Ishikawa (cell line): ENCODE measurements around the gene EYA2.
A peak's percentile ranks its signal among the peaks of the same experiment; 100 is the strongest.

ENCODE experiments used
- CEBPB ChIP-seq: IDR thresholded peaks from 2 replicates; pipeline ENCODE4 v1.6.1; 2012
- CREB1 ChIP-seq: IDR thresholded peaks from 2 replicates; pipeline ENCODE4 v1.6.1; 2012; ENCODE audit warnings: low read depth
- EGR1 ChIP-seq: IDR thresholded peaks from 2 replicates; pipeline ENCODE4 v1.6.1; 2012
- EP300 ChIP-seq: IDR thresholded peaks from 2 replicates; pipeline ENCODE4 v1.6.1; 2012; ENCODE audit warnings: borderline replicate concordance
- FOXM1 ChIP-seq: IDR thresholded peaks from 2 replicates; pipeline ENCODE4 v1.6.1; 2012; ENCODE audit warnings: low read depth, borderline replicate concordance
- MAX ChIP-seq: IDR thresholded peaks from 2 replicates; pipeline ENCODE4 v1.6.1; 2012
- NFIC ChIP-seq: IDR thresholded peaks from 2 replicates; pipeline ENCODE4 v1.6.1; 2012
- RAD21 ChIP-seq: IDR thresholded peaks from 2 replicates; pipeline ENCODE4 v1.6.1; 2012; ENCODE audit warnings: low read depth
- TAF1 ChIP-seq: IDR thresholded peaks from 2 replicates; pipeline ENCODE4 v1.6.1; 2012; ENCODE audit warnings: low read depth, mild to moderate bottlenecking
- TCF12 ChIP-seq: IDR thresholded peaks from 2 replicates; pipeline ENCODE4 v1.6.1; 2012; ENCODE audit warnings: low read depth
- TEAD4 ChIP-seq: IDR thresholded peaks from 2 replicates; pipeline ENCODE4 v1.6.1; 2012
- YY1 ChIP-seq: IDR thresholded peaks from 2 replicates; pipeline ENCODE4 v1.6.1; 2012; ENCODE audit warnings: low read depth
- ZBTB7A ChIP-seq: IDR thresholded peaks from 2 replicates; pipeline ENCODE4 v1.6.1; 2012; ENCODE audit warnings: low read depth
- TF ChIP-seq, protein P1 (sequence below): IDR thresholded peaks from 2 replicates; pipeline ENCODE4 v1.6.1; 2012
- TF ChIP-seq, protein P2 (sequence below): IDR thresholded peaks from 2 replicates; pipeline ENCODE4 v1.6.1; 2012; ENCODE audit warnings: low read depth, mild to moderate bottlenecking

EYA2 gene

DNA sequence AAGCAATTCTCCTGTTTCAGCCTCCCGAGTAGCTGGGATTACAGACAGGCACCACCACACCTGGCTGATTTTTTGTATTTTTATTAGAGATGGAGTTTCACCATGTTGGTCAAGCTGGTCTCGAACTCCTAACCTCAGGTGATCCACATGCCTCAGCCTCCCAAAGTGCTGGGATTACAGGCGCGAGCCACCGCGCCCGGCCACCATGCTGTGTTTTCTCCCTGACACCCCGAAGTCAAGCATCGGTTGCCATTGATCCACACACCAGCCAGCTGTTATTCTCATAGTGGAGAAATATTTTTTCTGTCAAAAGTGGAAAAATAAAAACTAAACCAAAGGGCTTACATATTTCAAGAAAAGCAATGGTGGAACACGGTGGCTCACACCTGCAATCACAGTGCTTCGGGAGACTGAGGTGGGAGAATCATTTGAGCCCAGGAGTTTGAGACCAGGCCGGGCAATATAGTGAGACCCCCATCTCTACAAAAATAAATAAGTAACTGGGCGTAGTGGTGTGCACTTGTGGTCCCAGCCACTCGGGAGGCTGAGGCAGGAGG lies 304.4 kb downstream of the EYA2 start:
- no peak for TF ChIP-seq TCF12
- TF ChIP-seq MAX: no peak
- TF ChIP-seq CEBPB: no peak
- TF ChIP-seq RAD21: no peak
- no peak for TF ChIP-seq CREB1
- TF ChIP-seq, protein P1, sequence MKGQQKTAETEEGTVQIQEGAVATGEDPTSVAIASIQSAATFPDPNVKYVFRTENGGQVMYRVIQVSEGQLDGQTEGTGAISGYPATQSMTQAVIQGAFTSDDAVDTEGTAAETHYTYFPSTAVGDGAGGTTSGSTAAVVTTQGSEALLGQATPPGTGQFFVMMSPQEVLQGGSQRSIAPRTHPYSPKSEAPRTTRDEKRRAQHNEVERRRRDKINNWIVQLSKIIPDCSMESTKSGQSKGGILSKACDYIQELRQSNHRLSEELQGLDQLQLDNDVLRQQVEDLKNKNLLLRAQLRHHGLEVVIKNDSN: no peak
- TF ChIP-seq ZBTB7A: no peak
- no peak for TF ChIP-seq YY1
- no peak for TF ChIP-seq NFIC
- no peak for TF ChIP-seq EGR1
- no peak for TF ChIP-seq FOXM1
- no peak for TF ChIP-seq TEAD4
- TF ChIP-seq, protein P2, sequence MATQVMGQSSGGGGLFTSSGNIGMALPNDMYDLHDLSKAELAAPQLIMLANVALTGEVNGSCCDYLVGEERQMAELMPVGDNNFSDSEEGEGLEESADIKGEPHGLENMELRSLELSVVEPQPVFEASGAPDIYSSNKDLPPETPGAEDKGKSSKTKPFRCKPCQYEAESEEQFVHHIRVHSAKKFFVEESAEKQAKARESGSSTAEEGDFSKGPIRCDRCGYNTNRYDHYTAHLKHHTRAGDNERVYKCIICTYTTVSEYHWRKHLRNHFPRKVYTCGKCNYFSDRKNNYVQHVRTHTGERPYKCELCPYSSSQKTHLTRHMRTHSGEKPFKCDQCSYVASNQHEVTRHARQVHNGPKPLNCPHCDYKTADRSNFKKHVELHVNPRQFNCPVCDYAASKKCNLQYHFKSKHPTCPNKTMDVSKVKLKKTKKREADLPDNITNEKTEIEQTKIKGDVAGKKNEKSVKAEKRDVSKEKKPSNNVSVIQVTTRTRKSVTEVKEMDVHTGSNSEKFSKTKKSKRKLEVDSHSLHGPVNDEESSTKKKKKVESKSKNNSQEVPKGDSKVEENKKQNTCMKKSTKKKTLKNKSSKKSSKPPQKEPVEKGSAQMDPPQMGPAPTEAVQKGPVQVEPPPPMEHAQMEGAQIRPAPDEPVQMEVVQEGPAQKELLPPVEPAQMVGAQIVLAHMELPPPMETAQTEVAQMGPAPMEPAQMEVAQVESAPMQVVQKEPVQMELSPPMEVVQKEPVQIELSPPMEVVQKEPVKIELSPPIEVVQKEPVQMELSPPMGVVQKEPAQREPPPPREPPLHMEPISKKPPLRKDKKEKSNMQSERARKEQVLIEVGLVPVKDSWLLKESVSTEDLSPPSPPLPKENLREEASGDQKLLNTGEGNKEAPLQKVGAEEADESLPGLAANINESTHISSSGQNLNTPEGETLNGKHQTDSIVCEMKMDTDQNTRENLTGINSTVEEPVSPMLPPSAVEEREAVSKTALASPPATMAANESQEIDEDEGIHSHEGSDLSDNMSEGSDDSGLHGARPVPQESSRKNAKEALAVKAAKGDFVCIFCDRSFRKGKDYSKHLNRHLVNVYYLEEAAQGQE: no peak
- TF ChIP-seq EP300: no peak
- no peak for TF ChIP-seq TAF1

DNA sequence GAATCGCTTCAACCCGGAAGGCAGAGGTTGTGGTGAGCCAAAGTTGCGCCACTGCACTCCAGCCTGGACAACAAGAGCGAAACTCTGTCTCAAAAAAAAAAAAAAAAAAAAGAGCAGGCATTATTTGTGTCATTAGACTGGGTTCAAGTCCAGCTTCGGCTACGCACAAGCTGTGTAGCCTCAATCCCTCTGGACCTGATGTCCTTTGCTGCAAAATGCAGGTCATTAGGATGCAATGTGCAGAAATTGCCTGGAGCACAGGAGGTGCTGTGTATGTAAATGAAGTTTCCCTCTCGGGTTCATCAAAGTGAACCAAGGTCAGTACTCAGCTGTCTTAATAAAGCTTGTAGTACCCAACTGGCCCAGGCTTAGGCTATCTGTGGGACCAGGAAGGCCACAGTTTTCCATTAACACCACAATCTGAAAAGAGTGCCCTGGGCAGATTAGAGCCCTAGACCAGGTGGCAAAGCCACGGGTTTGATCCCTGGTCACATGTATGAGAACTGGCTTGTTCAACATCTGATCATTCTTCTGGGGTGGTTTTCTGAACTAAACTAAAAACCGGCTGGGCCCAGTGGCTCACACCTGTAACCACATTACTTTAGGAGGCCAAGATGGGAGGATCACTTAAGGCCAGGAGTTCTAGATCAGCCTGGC lies 306.6 kb downstream of the EYA2 start:
- TF ChIP-seq RAD21: no peak
- TF ChIP-seq, protein P2: no peak
- TF ChIP-seq TCF12: no peak
- TF ChIP-seq ZBTB7A: no peak
- TF ChIP-seq, protein P1: no peak
- no peak for TF ChIP-seq NFIC
- TF ChIP-seq CEBPB: no peak
- TF ChIP-seq TAF1: no peak
- no peak for TF ChIP-seq EGR1
- TF ChIP-seq EP300: no peak
- TF ChIP-seq YY1: no peak
- no peak for TF ChIP-seq CREB1
- TF ChIP-seq TEAD4: no peak
- no peak for TF ChIP-seq FOXM1
- TF ChIP-seq MAX: no peak

- no peak for TF ChIP-seq CEBPB
- TF ChIP-seq, protein P2: peak; percentile 46; the same call in 1 of the 2 replicates
Observed at GRCh38 chr20:47202733-47203667, 308.4 kb downstream of the EYA2 start.
